ENCODE measurements around the gene FOXK2. TPM values are rescaled to one million over a fixed set of nuclear protein-coding genes. Genes with fewer than 3 reads are reported as not detected.

FOXK2 gene
- total RNA-seq, 1 experiment from 2014 or later: 72.0 TPM

GRCh38 chr17:82492643-82493225 is 26.8 kb upstream of the FOXK2 start:
- Histone ChIP-seq H4K5ac (ENCODE audit: insufficient read length, low read depth, low read length) (no peak overlapping the region), H3K9me3 (ENCODE audit: control insufficient read depth, low read depth, low read length) (no peaks in the 10 kb centered on the region), H2BK5ac (ENCODE audit: insufficient read length, low read length) (no peak overlapping the region), H3K27ac (ENCODE audit: insufficient read length, low read depth, low read length) (no peak overlapping the region), H3K27me3 (ENCODE audit: insufficient read depth, low read length) (peaks cover under 1% of the 10 kb centered on the region; the same call in 1 of the 2 replicates), H2BK15ac (ENCODE audit: low read depth, low read length) (no peak overlapping the region), H3K14ac (ENCODE audit: insufficient read depth, low read length) (no peak overlapping the region), H2BK20ac (ENCODE audit: low read depth, low read length, poor library complexity, severe bottlenecking) (no peak overlapping the region), H3K23me2 (ENCODE audit: insufficient read length, low read depth, low read length, poor library complexity, severe bottlenecking) (peaks cover 4% of the 10 kb centered on the region), H3K4ac (ENCODE audit: low read depth, low read length) (no peak overlapping the region), H3K18ac (ENCODE audit: insufficient read length, low read depth, low read length) (no peak overlapping the region), H3K56ac (ENCODE audit: insufficient read length, low read depth, low read length) (no peak overlapping the region), H2BK12ac (ENCODE audit: insufficient read length, low read depth, low read length) (no peak overlapping the region), H3K79me2 (ENCODE audit: insufficient read depth, low read length) (no peaks in the 10 kb centered on the region), H2BK120ac (ENCODE audit: low read depth, low read length, poor library complexity, severe bottlenecking) (no peak overlapping the region), H4K20me1 (ENCODE audit: control insufficient read depth, insufficient read depth, insufficient read length) (no peaks in the 10 kb centered on the region), H3T11ph (ENCODE audit: low read length) (no peak overlapping the region), H3K9ac (ENCODE audit: extremely low read depth, insufficient read length, low read length) (no peak overlapping the region), H3K79me1 (ENCODE audit: insufficient read depth, low read depth, low read length, poor library complexity, severe bottlenecking) (no peaks in the 10 kb centered on the region), H2AFZ (ENCODE audit: low read length) (no peak overlapping the region), H4K8ac (replicated peaks; ENCODE audit: insufficient read length, low read depth, low read length) (no peak overlapping the region), H2AK5ac (ENCODE audit: insufficient read length, low read length) (no peak overlapping the region), H3K4me2 (ENCODE audit: insufficient read depth, insufficient read length, low read length) (no peak overlapping the region), H3K23ac (ENCODE audit: insufficient read length, low read depth, low read length) (no peak overlapping the region), H4K91ac (ENCODE audit: insufficient read length, low read depth, low read length) (no peak overlapping the region), H3K4me1 (ENCODE audit: insufficient read depth, low read length) (no peaks in the 10 kb centered on the region)
- peaks cover 10 to 19% of the 10 kb centered on the region in 2 experiments for H3K4me1 Mint-ChIP-seq
- TF ChIP-seq CTCF (conservative IDR thresholded peaks at IDR 0.05): no peak
- peaks cover 5 to 15% (median 14%) of the 10 kb centered on the region in 3 experiments for H3K36me3 Mint-ChIP-seq (ENCODE audit: insufficient read depth in 1 of 3, low read depth in 3 of 3)
- no peak for DNase-seq
- H3K4me3 Mint-ChIP-seq: no peak overlapping the region
- H3K9me3 Mint-ChIP-seq: peaks cover 0 to 2% of the 10 kb centered on the region in 2 experiments; a peak in 1 of 5 replicates
- no CpG with 5 or more reads among the region's 13 CpGs for WGBS (ENCODE audit: extremely low coverage, insufficient read length, low lambda C conversion rate)
- no peak overlapping the region; a peak in 1 of 7 replicates for H3K27ac Mint-ChIP-seq
- H3K27me3 Mint-ChIP-seq (ENCODE audit: low read depth): peaks cover 16% of the 10 kb centered on the region

All from H9 (cell line).